HFF-Myc (cell line): ENCODE measurements around the gene RPL23.

Experiments
- DNase-seq: peaks from one replicate; pipeline ENCODE4 v3.0.0-alpha.2; 2011; ENCODE audit warnings: low read depth; ENCODE audit errors: extremely low read depth
- H3K4me3 ChIP-seq: replicated peaks from 2 replicates; pipeline ENCODE4 v1.5.1; 2011; ENCODE audit warnings: low read depth, mild to moderate bottlenecking, control low read depth, low read length
- CTCF ChIP-seq: IDR thresholded peaks from 2 replicates; pipeline ENCODE4 v1.5.1; 2012; ENCODE audit warnings: mild to moderate bottlenecking, low read depth, low read length, control low read depth; ENCODE audit errors: missing control alignments

Gene RPL23

GRCh38 chr17:38848939-38849605 lies 4.4 kb downstream of the RPL23 start:
- TF ChIP-seq CTCF = no peak
- H3K4me3 ChIP-seq = no peak overlapping the region
- no peak for DNase-seq

GRCh38 chr17:38848557-38848891 lies 5.0 kb downstream of the RPL23 start:
- DNase-seq = no peak
- no peak for TF ChIP-seq CTCF
- H3K4me3 ChIP-seq = no peak overlapping the region

- no peak for TF ChIP-seq CTCF
- no peak overlapping the region for H3K4me3 ChIP-seq
- no peak for DNase-seq
Observed at GRCh38 chr17:38844261-38844757, 9.2 kb downstream of the RPL23 start.

- H3K4me3 ChIP-seq = peak overlapping the region; percentile 99
- TF ChIP-seq CTCF = no peak
- DNase-seq = no peak
Observed at GRCh38 chr17:38825762-38826247, 27.7 kb downstream of the RPL23 start.

GRCh38 chr17:38824899-38825761 lies 28.4 kb downstream of the RPL23 start, which contains the start of gene CWC25:
TSS of gene CWC25 (minus strand) at chr17:38825321. CDS start at chr17:38825183, 138 bp downstream.
- no peak for TF ChIP-seq CTCF
- DNase-seq = peak; percentile 91
- H3K4me3 ChIP-seq = peak within 1 kb of the TSS; percentile 99

- DNase-seq = no peak
- H3K4me3 ChIP-seq = no peak overlapping the region
- TF ChIP-seq CTCF = peak; percentile 17
Observed at GRCh38 chr17:38815576-38816193, 37.8 kb downstream of the RPL23 start.
